Muscle layer of duodenum (tissue), 2 donors: ENCODE results near the gene B3GNT9.

ENCODE experiments used
- H3K27ac ChIP-seq: one replicate; pipeline ENCODE4 v1.7.0; 2013; ENCODE audit warnings: mild to moderate bottlenecking, low read length
- H3K27me3 ChIP-seq: one replicate; pipeline ENCODE4 v1.7.0; 2013; ENCODE audit warnings: low read depth, mild to moderate bottlenecking, control low read depth, low read length
- H3K36me3 ChIP-seq, 2 donors: one replicate each; pipeline ENCODE4 v1.7.0; 2013; ENCODE audit warnings: low read length in 2 of 2, control low read depth in 1 of 2, mild to moderate bottlenecking in 1 of 2; ENCODE audit not compliant: insufficient read depth in 2 of 2, control insufficient read depth in 1 of 2
- H3K4me1 ChIP-seq, 2 donors: one replicate each; pipeline ENCODE4 v1.7.0; 2013; ENCODE audit warnings: low read length in 2 of 2, mild to moderate bottlenecking in 2 of 2, control low read depth in 1 of 2, moderate library complexity in 1 of 2; ENCODE audit not compliant: insufficient read depth in 2 of 2, control insufficient read depth in 1 of 2
- H3K4me3 ChIP-seq, 2 donors: one replicate each; pipeline ENCODE4 v1.7.0; 2013; ENCODE audit warnings: low read length in 2 of 2, low read depth in 1 of 2, mild to moderate bottlenecking in 1 of 2
- H3K9me3 ChIP-seq, 2 donors: one replicate each; pipeline ENCODE4 v1.7.0; 2013; ENCODE audit warnings: low read length in 2 of 2, control low read depth in 1 of 2, mild to moderate bottlenecking in 1 of 2; ENCODE audit not compliant: control insufficient read depth in 1 of 2
- donor health status: healthy.

Gene B3GNT9

GRCh38 chr16:67116388-67117311 is 34.1 kb downstream of the B3GNT9 start:
- no peak overlapping the region for H3K4me3 ChIP-seq
- H3K27me3 ChIP-seq, result no peaks in the 10 kb centered on the region
- no peak overlapping the region for H3K27ac ChIP-seq
- no peaks in the 10 kb centered on the region for H3K9me3 ChIP-seq
- H3K36me3 ChIP-seq, result peaks cover 8 to 11% of the 10 kb centered on the region in 2 donors
- H3K4me1 ChIP-seq, result peaks cover 0 to 6% of the 10 kb centered on the region in 2 donors

GRCh38 chr16:67115639-67116038 is 35.2 kb downstream of the B3GNT9 start:
- Histone ChIP-seq H3K9me3 (no peaks in the 10 kb centered on the region), H3K27me3 (no peaks in the 10 kb centered on the region), H3K4me1 (peaks cover 5 to 16% of the 10 kb centered on the region in 2 donors), H3K27ac (no peak overlapping the region), H3K4me3 (no peak overlapping the region), H3K36me3 (peaks cover 4 to 8% of the 10 kb centered on the region in 2 donors)

GRCh38 chr16:67114793-67115192 is 36.0 kb downstream of the B3GNT9 start:
- Histone ChIP-seq H3K9me3 (no peaks in the 10 kb centered on the region), H3K27me3 (no peaks in the 10 kb centered on the region), H3K36me3 (no peaks in the 10 kb centered on the region), H3K27ac (no peak overlapping the region), H3K4me3 (no peak overlapping the region), H3K4me1 (peaks cover 5 to 22% of the 10 kb centered on the region in 2 donors)

- H3K36me3 ChIP-seq, result no peaks in the 10 kb centered on the region
- no peaks in the 10 kb centered on the region for H3K9me3 ChIP-seq
- H3K27me3 ChIP-seq, result no peaks in the 10 kb centered on the region
- H3K27ac ChIP-seq, result no peak overlapping the region
- H3K4me1 ChIP-seq, result peaks cover 9 to 29% of the 10 kb centered on the region in 2 donors
- no peak overlapping the region for H3K4me3 ChIP-seq
These were observed 38.0 kb downstream of the B3GNT9 start for GRCh38 chr16:67112591-67113399.

- no peaks in the 10 kb centered on the region for H3K9me3 ChIP-seq
- H3K4me3 ChIP-seq, result no peak overlapping the region
- no peaks in the 10 kb centered on the region for H3K36me3 ChIP-seq
- H3K4me1 ChIP-seq, result peaks cover 9 to 29% of the 10 kb centered on the region in 2 donors
- no peaks in the 10 kb centered on the region for H3K27me3 ChIP-seq
- H3K27ac ChIP-seq, result no peak overlapping the region
These were observed 38.8 kb downstream of the B3GNT9 start for GRCh38 chr16:67111951-67112444.

- Histone ChIP-seq H3K4me1 (peaks cover 9 to 29% of the 10 kb centered on the region in 2 donors), H3K27me3 (no peaks in the 10 kb centered on the region), H3K27ac (peak within 1 kb of the TSS; percentile 72)
These were observed 41.2 kb downstream of the B3GNT9 start, which contains the start of gene PHAF1 for GRCh38 chr16:67109407-67110135. Gene PHAF1, plus strand, starts transcription at chr16:67109941. Its CDS starts 235 bp downstream, at chr16:67110176.

GRCh38 chr16:67108931-67109406 is 41.8 kb downstream of the B3GNT9 start:
- Histone ChIP-seq H3K36me3 (no peaks in the 10 kb centered on the region), H3K4me1 (peaks cover 9 to 29% of the 10 kb centered on the region in 2 donors), H3K27ac (peak overlapping the region; percentile 72), H3K9me3 (no peaks in the 10 kb centered on the region), H3K27me3 (no peaks in the 10 kb centered on the region), H3K4me3 (peak overlapping the region; percentile 99 to 100)

More at GRCh38 chr16:67109407-67110135, 41.2 kb downstream of the B3GNT9 start, which contains the start of gene PHAF1:
- Histone ChIP-seq H3K9me3 (no peaks in the 10 kb centered on the region), H3K36me3 (no peaks in the 10 kb centered on the region), H3K4me3 (peak within 1 kb of the TSS; percentile 99 to 100)

- H3K27ac ChIP-seq, result no peak overlapping the region
- peaks cover 9 to 29% of the 10 kb centered on the region in 2 donors for H3K4me1 ChIP-seq
- H3K9me3 ChIP-seq, result no peaks in the 10 kb centered on the region
- H3K4me3 ChIP-seq, result no peak overlapping the region
- no peaks in the 10 kb centered on the region for H3K36me3 ChIP-seq
- H3K27me3 ChIP-seq, result no peaks in the 10 kb centered on the region
These were observed 42.3 kb downstream of the B3GNT9 start for GRCh38 chr16:67108489-67108888.

- Histone ChIP-seq H3K36me3 (no peaks in the 10 kb centered on the region), H3K4me3 (no peak overlapping the region), H3K9me3 (no peaks in the 10 kb centered on the region), H3K27ac (no peak overlapping the region), H3K27me3 (no peaks in the 10 kb centered on the region), H3K4me1 (peaks cover 4 to 16% of the 10 kb centered on the region in 2 donors)
These were observed 44.9 kb downstream of the B3GNT9 start for GRCh38 chr16:67105881-67106280.

GRCh38 chr16:67105246-67105645 is 45.6 kb downstream of the B3GNT9 start:
- no peaks in the 10 kb centered on the region for H3K36me3 ChIP-seq
- H3K4me1 ChIP-seq, result peaks cover 4 to 9% of the 10 kb centered on the region in 2 donors
- H3K4me3 ChIP-seq, result no peak overlapping the region
- no peak overlapping the region for H3K27ac ChIP-seq
- no peaks in the 10 kb centered on the region for H3K27me3 ChIP-seq
- no peaks in the 10 kb centered on the region for H3K9me3 ChIP-seq
